Ectodermal cell (in vitro differentiated cells): Measurements from ENCODE around the gene ARID4B.

Source experiments
- H3K27ac ChIP-seq: 2 replicates; pipeline ENCODE4 v1.7.0; 2013; ENCODE audit warnings: mild to moderate bottlenecking, low read depth, low read length; ENCODE audit not compliant: insufficient read depth, poor library complexity, severe bottlenecking
- H3K27me3 ChIP-seq: 2 replicates; pipeline ENCODE4 v1.7.0; 2013; ENCODE audit warnings: mild to moderate bottlenecking, low read length; ENCODE audit not compliant: insufficient read depth, control insufficient read depth, poor library complexity, severe bottlenecking
- H3K36me3 ChIP-seq: one replicate; pipeline ENCODE4 v1.7.0; 2013; ENCODE audit warnings: low read length; ENCODE audit not compliant: control insufficient read depth, insufficient read depth
- H3K4me1 ChIP-seq: one replicate; pipeline ENCODE4 v1.7.0; 2013; ENCODE audit warnings: low read length; ENCODE audit not compliant: control insufficient read depth, insufficient read depth
- H3K4me3 ChIP-seq: 2 replicates; pipeline ENCODE4 v1.7.0; 2013; ENCODE audit warnings: low read depth, low read length, control low read depth; ENCODE audit not compliant: insufficient read depth
- H3K9me3 ChIP-seq: 2 replicates; pipeline ENCODE4 v1.7.0; 2013; ENCODE audit warnings: mild to moderate bottlenecking, low read length, moderate library complexity; ENCODE audit not compliant: control insufficient read depth
- WGBS, 2 experiments: methylation state at CpG; one replicate each; pipeline ENCODE4 v1.1.7; 2013; ENCODE audit warnings: missing lambda C conversion rate in 2 of 2; 5-methylcytosine and 5-hydroxymethylcytosine counted together

The ARID4B gene

DNA sequence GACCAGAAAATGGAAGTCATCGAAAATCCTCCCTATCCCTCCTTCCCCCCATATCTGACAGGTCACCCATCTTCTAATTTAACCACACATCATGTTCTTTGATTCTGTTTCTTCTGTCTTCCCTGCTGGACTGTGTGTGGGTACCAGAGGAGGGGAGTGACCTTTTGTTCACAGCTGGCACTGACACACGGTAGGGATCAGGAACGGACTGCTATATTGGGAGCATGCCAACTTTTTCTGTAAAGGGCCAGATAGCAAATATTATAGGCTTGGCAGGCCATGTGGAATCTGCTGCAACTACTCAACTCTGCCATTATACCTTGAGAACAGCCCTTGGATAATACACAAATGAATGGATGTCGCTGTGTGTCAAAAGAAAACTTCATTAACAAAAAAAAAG, 191.9 kb downstream of the ARID4B start:
- H3K4me1 ChIP-seq = no peaks in the 10 kb centered on the region
- no peaks in the 10 kb centered on the region for H3K27me3 ChIP-seq
- no peak overlapping the region for H3K4me3 ChIP-seq
- H3K27ac ChIP-seq = no peak overlapping the region
- 93 to 95% methylated on average over 4 of the region's 4 CpGs for WGBS, 2 experiments
- H3K9me3 ChIP-seq = no peaks in the 10 kb centered on the region
- peaks cover 20% of the 10 kb centered on the region for H3K36me3 ChIP-seq

DNA sequence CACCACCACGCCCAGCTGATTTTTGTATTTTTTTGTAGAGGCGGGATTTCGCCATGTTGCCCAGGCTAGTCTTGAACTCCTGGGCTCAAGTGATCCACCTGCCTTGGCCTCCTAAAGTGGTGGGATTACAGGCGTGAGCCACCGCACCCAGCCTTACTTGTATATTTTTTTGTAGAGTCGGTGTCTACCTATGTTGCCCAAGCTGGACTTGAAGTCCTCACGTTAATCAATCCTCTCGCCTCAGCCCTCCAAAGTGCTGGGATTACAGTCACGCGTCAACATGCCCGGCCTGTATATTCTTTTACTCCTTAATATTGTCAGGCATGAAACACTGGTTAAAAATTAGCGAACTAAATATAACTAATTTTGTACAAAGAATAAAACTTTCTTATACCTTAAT, 193.8 kb downstream of the ARID4B start:
- H3K36me3 ChIP-seq = peaks cover 20% of the 10 kb centered on the region
- H3K4me3 ChIP-seq = no peak overlapping the region
- H3K27me3 ChIP-seq = no peaks in the 10 kb centered on the region
- WGBS, 2 experiments = 95 to 97% methylated on average over 11 of the region's 12 CpGs
- H3K27ac ChIP-seq = no peak overlapping the region
- H3K4me1 ChIP-seq = no peaks in the 10 kb centered on the region
- no peaks in the 10 kb centered on the region for H3K9me3 ChIP-seq

DNA sequence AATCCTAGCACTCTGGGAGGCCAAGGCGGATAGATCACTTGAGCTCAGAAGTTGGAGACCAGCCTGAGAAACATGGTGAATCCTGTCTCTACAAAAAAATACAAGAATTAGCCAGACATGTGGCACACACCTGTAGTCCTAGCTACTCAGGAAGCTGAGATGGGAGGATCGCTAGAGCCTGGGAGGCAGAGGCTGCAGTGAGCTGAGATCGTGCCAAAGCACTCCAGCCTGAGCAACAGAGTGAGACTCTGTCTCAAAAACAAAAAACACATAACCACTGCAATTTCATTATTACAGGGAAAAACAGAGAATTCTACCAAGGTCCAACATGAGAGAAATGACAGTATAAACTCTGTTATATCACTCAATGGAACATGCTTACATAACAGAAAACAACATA, 194.9 kb downstream of the ARID4B start:
- WGBS, 2 experiments = 94 to 96% methylated on average over 3 of the region's 3 CpGs

DNA sequence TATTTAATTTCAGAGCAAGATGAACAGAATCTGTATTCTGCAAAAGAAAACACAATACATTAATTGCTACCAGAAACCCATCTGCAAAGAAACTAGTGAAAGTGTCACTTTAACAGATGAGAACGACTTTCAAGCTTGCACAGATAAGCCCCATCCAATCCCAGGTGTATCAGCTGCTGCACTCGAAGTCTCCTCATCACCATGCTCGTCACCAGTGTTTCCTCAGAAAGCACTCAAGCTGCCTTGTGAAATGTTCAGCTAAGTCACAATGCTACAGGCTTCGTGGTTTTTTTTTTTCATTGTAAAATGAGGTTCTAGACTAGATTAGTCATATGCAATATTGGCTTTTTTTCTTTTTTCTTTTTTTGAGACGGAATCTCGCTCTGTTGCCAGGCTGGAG, 196.0 kb downstream of the ARID4B start:
- Histone ChIP-seq H3K4me3 (no peak overlapping the region), H3K27ac (no peak overlapping the region), H3K36me3 (peaks cover 20% of the 10 kb centered on the region), H3K9me3 (no peaks in the 10 kb centered on the region), H3K4me1 (no peaks in the 10 kb centered on the region), H3K27me3 (no peaks in the 10 kb centered on the region)
- WGBS, 2 experiments = 94 to 96% methylated on average over 6 of the region's 6 CpGs

More for the DNA sequence above, 194.9 kb downstream of the ARID4B start:
- H3K4me1 ChIP-seq = no peaks in the 10 kb centered on the region
- H3K9me3 ChIP-seq = no peaks in the 10 kb centered on the region
- no peak overlapping the region for H3K27ac ChIP-seq
- no peak overlapping the region for H3K4me3 ChIP-seq
- no peaks in the 10 kb centered on the region for H3K27me3 ChIP-seq
- H3K36me3 ChIP-seq = peaks cover 20% of the 10 kb centered on the region

DNA sequence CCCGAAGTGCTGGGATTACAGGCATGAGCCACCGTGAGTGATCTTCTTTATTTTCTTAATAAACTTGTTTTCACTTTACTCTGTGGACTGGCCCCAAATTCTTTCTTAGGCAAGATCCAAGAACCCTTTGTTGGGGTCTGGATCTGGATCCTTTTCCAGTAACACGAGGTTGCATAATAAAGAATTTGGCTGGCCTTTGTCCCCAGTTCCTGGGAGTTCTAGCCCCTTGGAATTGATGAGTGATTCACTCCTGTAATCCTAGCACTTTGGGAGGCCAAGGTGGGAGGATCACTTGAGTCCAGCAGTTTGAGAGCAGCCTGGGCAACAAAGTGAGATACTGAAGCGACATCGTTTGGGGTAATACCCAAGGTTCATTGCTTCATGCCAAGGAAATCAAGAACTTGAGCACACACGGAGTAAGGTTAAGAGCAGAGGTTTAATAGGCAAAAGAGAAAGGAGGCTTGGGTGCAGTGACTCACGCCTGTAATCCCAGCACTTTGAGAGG, 197.2 kb downstream of the ARID4B start:
- Histone ChIP-seq H3K27me3 (no peaks in the 10 kb centered on the region), H3K4me1 (no peaks in the 10 kb centered on the region), H3K9me3 (no peaks in the 10 kb centered on the region), H3K36me3 (peaks cover 8% of the 10 kb centered on the region), H3K27ac (no peak overlapping the region), H3K4me3 (no peak overlapping the region)
- WGBS, 2 experiments = 94 to 95% methylated on average over 7 of the region's 7 CpGs

DNA sequence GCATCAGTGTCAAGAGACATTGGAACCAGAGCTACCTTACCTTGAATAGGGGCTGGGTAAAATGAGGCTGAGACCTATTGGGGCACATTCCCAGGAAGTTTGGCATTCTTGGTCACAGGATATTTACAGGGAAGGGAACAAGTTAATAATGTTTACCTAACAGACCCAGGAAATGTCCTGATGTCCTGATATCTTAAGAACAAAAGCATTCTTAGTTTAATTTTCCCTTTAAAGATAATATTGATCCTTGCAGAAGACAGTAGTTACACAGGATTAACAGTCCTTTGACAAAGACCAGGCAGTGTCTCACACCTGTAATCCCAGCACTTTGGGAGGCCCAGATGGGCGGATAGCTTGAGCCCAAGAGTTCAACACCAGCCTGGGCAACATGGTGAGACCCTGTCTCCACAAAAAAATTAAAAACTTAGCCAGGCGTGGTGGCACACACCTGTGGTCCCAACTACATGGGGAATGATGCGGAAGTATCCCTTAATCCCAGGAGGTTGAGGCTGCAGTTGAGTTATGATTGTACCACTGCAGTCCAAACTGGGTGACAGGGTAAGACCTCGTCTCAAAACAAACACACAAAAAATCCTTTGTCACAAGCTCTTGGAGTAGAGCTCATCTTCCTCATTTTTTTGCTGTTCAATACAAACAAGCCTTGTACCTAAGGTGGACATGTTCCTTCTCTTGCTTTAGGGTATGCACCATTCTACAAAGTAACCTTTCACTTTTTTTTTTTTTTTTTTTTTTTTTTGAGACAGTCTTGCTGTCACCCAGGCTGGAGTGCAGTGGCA, 198.0 kb downstream of the ARID4B start:
- no peaks in the 10 kb centered on the region for H3K9me3 ChIP-seq
- WGBS, 2 experiments = 95 to 97% methylated on average over 4 of the region's 4 CpGs
- H3K36me3 ChIP-seq = peaks cover 4% of the 10 kb centered on the region
- H3K27ac ChIP-seq = no peak overlapping the region
- no peak overlapping the region for H3K4me3 ChIP-seq
- H3K27me3 ChIP-seq = no peaks in the 10 kb centered on the region
- H3K4me1 ChIP-seq = no peaks in the 10 kb centered on the region

DNA sequence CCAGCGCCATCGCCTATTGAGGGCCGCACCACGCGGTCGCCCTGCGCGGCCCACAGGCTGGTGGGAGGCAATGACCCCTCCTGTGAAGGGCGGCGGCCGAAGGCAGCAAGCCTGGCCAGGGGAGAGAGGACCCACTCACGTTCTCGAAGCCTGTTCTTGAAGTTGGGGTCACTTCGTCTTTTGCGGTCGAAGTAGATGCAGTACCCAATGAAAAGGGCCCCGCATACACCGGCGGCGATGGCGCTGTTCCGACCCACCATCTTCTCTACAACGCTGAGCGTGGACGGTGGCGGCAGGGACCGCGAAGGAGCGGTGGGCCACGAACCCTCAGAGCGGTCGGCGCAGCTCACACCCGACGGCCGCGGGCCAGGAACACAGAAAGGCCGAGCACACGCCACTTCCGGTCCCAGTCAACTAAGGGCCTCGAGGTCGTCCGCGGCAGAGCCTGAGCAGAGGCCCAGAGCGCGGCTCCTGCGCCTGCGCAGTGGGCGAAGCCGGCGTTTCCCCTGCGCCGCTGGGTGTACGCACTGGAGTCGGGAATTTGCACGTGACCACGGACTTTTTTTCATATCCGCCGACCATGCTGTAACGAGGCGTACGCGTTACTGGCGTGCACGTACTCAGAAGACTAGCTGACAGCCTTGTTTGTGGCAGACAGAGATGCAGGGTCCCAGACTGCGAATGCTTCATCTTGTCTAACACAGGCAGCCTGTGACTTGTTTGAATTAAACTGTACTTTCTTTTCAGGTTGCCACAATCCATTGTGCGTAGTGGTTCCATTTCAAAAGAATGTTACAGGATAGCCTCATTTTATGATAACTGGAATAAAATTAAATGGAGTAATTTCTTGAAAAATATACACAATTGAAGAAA, 199.3 kb downstream of the ARID4B start, which contains the start of gene TOMM20:
TSS of gene TOMM20 (minus strand) at position 382 of the 873 bp plus-strand sequence. CDS start at position 260, 122 bp downstream.
- peak within 1 kb of the TSS; percentile 95 for H3K27ac ChIP-seq
- WGBS, 2 experiments = 2% methylated on average over 67 of the region's 67 CpGs
- H3K36me3 ChIP-seq = peaks cover 4% of the 10 kb centered on the region
- peak within 1 kb of the TSS; percentile 100 for H3K4me3 ChIP-seq
- no peaks in the 10 kb centered on the region for H3K27me3 ChIP-seq
- H3K9me3 ChIP-seq = no peaks in the 10 kb centered on the region
- no peaks in the 10 kb centered on the region for H3K4me1 ChIP-seq

DNA sequence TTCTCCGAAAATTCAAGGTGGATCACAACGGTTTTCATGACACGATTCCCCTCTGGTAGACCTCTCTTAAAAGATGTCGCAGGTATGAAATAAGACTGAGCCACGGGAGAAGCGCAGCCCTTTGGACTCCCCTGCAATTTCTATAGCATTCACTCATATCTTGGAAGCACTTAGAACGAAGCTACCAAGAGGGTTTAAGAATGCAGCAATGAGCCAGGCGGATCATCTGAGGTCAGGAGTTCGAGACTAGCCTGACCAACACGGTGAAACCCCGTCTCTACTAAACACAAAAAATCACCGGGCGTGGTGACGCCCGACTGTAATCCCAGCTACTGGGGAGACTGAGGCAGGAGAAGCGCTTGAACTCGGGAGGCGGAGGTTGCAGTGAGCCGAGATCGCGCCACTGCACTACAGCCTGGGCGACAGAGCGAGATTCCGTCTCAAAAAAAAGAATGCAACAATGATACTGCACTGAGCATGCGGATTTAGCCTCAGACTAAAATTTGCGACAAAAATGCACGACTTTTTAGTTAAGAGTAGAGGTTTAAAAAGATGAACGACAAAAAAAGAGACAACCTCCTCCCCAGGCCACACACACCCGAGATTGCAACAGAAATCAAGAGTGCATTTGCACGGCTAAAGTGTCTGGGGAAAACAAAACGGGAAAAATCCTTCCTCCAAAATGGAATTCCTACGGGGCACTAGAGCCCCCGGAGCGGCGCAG, 200.1 kb downstream of the ARID4B start:
- H3K27me3 ChIP-seq = no peaks in the 10 kb centered on the region
- no peaks in the 10 kb centered on the region for H3K4me1 ChIP-seq
- peak overlapping the region; percentile 95 for H3K27ac ChIP-seq
- H3K36me3 ChIP-seq = peaks cover 4% of the 10 kb centered on the region
- WGBS, 2 experiments = 2% methylated on average over 35 of the region's 35 CpGs
- H3K4me3 ChIP-seq = peak overlapping the region; percentile 100
- H3K9me3 ChIP-seq = no peaks in the 10 kb centered on the region

DNA sequence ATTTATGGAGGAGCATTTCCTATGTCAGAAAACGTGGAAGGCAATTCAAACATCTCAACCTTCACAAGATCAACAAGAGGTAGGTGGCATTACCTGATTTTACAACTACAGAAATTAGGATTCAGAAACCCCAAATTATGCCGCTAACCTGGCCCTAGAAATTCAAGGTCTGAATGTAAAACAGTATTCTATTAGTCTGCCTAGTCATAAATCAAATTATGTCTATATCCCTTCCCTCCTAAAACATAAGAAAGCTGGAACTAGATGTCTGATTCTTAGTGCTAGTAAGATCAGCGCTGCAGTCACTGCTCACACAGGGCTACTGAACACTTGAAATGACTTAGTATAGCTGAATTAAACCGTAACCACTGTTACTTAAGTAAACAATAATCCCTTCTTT, 200.8 kb downstream of the ARID4B start:
- Histone ChIP-seq H3K27ac (no peak overlapping the region), H3K36me3 (peaks cover 4% of the 10 kb centered on the region), H3K27me3 (no peaks in the 10 kb centered on the region), H3K4me3 (peak overlapping the region; percentile 100), H3K9me3 (no peaks in the 10 kb centered on the region), H3K4me1 (no peaks in the 10 kb centered on the region)
- WGBS, 2 experiments = 39% methylated on average over 4 of the region's 4 CpGs
